Hematopoietic multipotent progenitor cell treated with erythropoietin and hydrocortisone succinate and interleukin-3 and kit ligand, for 17 days (in vitro differentiated cells): ENCODE results near the gene PIGS.

Source experiments
- DNase-seq: peaks from one replicate; pipeline ENCODE4 v3.0.0-alpha.2; 2015; ENCODE audit warnings: low spot score

The PIGS gene

DNA sequence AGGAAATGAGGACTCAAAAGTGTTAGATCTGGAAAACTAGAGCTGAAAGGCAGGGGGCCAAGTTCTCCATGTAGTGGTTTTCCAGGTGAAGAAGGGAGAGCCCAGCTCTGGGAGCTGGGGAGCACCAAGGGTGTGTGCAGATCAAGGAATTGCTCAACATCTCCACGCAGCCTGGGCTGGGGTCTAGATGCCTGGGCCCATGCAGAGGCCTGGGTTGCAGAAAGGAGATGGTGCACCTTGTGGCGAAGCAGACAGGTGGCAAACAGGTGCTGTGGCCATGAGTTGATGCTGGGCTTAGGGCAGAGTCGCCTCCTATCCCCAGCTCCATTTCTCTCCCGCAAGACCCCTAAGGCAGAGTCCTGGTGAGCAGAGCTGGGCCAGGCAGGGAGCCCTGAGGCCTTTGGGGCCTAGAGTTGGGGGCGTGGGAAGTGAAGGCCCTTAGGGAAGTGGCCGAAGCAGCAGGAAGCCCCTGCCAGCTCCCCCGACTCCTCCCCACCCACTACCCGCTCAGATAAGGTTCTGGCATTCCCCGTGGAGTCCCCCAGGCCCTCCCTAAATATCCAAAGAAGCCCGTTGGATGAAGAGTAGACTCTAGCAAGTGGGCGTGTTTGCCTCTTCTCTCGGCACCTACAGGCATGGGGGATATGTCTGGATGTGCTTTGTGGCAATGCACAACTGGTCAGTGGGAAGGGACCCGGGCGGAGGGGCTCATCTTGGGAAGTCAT lies 64.4 kb downstream of the PIGS start:
- DNase-seq = no peak

DNA sequence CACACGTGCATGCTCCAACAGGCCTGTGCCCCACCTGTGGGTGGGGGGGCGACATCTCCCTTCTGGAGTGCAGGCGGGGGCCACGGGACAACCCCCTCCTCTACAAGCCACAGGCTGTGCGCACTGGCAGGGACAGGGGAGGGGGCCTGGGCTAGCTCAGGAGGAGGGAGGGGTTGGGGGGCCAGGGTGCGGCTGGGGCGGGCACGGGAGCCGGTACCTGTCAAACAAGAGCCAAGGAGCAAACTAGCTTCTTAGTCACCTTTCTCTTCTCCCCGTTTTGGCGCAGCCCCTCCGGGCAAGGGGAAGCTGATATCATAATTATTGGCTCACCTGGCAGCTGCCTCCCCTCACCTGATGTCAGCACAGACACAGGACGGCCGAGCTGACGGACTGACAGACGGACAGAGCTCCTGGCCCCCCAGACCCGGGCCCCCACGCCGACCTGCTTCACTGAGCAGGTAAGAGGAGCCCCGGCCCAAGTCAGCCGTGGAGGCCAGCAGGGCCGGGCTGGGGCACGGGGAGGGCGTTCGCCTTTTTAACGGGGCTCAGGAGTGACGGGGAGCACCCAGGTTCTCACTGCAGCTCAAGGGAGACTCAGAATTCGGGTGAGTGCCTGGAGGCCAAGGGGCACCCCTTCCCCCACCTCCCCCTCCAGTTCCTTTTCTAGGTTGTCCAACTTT lies 65.2 kb downstream of the PIGS start, which contains the start of gene FOXN1:
FOXN1 (plus strand) TSS at position 363 of the 680 bp plus-strand sequence. CDS start 17,622 bp downstream, outside the sequence.
- DNase-seq = no peak

DNA sequence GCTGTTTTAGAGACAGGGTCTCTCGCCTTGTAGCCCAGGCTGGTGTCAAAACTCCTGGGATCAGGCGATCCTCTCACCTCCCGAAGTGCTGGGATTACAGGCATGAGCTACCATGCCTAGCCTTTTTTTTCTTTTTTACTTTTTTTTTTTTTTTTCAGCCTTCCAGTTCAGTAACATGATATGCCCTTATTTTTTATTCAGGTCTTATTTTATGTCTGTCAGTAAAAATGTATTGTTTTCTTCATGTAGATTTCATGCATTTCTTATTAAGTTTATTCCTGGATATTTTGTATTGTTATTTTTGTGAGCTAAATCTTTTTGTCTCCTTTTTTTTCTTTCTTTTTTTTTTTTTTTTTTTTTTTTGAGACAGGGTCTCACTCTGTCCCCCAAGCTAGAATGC lies 67.9 kb downstream of the PIGS start:
- DNase-seq = no peak
